HG02852 (cell line): ENCODE measurements around the gene IFNB1.

ENCODE experiments used
- ATAC-seq: cut with Tn5 transposase; IDR thresholded peaks from one replicate; pipeline ENCODE4 v1.9.1; 2021; ENCODE audit warnings: mild to moderate bottlenecking, moderate library complexity; ENCODE audit not compliant: unreplicated experiment

IFNB1 gene

DNA sequence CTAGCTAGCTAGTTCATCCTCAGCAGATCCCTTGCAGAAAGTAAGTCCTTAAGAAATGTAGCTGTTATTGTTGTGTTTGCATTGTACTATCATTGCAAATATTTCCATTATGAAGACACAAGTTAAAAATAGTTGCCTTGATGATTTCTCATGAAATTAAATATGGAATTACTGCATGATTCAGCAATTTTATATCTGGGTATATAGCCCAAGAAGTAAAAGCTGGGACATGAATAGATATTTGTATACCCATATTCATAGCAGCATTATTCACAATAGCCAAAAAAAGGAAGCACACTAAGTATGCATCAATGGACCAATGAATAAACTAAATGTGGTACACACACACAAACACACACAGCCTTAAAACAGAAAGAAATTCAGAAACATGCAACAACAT lies 6.8 kb downstream of the IFNB1 start:
- no peak for ATAC-seq

DNA sequence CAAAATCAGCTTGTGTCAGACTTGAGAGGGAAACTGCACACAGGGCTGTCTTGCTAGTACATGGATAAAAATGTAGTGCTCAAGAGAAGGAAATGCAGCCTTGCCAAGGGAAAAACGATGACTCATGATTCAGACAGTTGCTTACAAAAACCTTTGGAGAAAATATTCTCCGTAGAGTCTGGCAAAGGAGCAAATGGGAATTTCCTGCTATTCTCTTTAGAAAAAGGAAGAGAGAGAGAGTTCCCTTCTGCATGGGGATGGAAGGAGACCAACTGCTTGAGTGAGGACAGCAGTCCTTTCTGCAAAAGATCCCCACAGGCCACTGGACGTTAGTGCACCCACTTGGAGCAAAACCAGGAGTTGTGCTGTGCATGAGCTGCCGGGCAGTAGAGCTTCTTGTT lies 7.6 kb downstream of the IFNB1 start:
- ATAC-seq: no peak

- ATAC-seq: no peak
Measured at GRCh38 chr9:21060919-21061561, 16.7 kb downstream of the IFNB1 start.

- ATAC-seq: no peak
Measured at GRCh38 chr9:21056931-21057330, 20.8 kb downstream of the IFNB1 start.

DNA sequence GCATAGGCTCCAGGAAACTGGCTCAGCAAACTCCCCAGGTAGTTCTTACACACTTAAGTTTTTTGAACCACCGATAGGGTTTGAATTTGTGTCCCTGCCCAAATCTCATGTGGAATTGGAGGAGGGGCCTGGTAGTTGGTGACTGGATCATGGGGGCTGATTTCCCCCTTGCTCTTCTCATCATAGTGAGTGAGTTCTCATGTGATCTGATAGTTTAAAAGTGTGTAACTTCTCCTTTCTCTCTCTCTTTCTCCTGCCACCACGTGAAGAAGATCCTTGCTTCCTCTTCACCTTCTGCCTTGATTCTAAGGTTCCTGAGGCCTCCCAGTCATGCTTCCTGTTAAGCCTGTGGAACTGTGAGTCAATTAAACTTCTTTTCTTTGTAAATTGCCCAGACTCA lies 23.9 kb downstream of the IFNB1 start:
- no peak for ATAC-seq

DNA sequence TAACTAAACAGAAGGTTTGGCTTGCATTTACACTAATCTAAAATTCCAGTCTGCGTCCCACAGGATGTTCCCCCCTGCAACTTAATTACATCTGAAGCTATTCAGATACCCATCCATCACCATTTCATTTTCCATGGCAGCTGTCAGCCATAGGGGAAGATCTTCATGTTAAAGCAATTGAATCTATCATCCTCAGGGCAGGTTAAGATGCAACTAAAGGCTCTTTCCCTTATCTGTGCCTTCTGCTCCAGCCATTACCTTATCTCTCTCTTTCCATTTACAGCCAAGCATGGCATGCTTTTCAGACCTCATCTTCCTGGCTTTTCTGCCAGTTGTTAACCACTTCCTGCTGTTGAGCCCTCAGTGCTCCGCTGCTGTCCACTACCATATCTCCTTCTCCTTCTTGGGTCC lies 30.5 kb downstream of the IFNB1 start:
- no peak for ATAC-seq

- ATAC-seq: no peak
Measured at GRCh38 chr9:21043841-21044240, 33.9 kb downstream of the IFNB1 start.

DNA sequence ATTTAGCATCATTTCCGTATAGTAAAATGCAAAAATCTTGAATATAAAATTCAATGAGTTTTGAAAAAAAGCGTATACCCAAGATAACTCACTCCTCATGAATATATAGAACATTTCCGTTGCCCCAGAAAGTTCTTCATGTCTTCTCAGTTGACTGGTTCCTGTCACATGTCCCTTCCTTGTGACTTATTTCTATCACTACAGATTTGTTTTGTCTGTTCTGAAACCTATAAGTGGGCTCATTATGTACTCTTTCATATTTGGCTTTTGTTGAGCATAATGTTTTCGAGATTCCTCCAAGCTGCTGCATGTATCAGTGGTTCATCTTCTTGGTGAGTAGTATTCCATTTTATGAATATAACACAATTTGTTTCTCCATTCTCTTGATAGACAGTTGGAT lies 35.3 kb downstream of the IFNB1 start:
- ATAC-seq: no peak

DNA sequence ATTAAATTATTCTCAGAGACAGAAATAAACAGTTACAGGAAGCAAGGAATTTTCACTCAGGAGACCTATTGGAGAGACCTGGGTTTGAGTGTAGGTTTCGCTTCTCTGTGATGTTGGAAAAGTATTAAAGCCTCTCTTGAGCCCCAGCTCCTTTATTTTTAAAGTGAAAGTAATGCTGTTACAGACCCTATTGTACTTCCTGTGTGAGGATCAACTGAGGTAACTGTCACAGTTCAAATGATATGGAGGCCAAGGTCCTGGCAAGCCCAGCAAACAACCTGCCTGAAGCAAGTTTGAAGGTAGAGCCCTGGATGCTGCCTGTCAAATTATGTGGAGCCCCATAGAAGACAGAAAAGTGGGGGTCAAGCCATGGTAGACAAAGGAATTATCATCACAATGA lies 38.4 kb downstream of the IFNB1 start:
- ATAC-seq: no peak

GRCh38 chr9:21037278-21037677 lies 40.5 kb downstream of the IFNB1 start:
- no peak for ATAC-seq

GRCh38 chr9:21031808-21032183 lies 45.9 kb downstream of the IFNB1 start:
- ATAC-seq: no peak

DNA sequence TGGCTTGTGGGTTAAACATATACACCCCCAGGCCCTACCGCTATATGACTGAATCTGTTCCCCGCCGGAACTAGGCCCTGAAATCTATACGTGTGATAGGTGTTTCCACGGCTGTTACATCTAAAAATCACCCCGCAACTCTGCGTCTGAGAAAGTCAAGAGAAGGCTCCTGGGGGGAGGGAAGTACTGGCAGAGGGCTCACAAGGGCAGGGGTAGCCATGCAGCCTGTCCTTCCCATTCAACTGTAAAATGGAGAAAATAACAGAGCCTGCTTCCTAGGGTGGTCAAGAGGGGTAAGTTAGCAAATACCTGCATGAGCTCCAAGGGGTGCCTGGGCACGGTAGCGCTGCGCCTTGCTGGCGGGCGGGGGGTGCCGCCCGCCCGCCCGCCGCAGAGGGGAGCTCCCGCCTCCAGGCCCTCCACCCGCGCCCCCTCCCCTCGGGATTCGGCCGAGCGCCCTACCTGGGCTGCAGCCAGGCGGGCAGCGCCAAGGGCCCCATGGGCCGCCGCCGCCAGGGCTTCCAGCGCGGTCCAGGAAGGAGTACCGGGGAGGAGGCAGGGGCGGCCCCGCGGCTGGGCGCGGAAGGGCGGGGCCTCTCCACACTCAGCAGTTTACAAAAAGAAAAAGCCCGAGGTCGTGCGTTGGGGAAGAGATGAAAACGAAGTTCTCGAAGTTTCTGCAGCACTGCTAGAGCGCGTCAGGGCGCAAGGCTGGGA lies 46.5 kb downstream of the IFNB1 start, which contains the start of gene HACD4:
HACD4 (minus strand) TSS at position 550 of the 717 bp plus-strand sequence; CDS start at position 500, 50 bp downstream.
- ATAC-seq: peak; percentile 79

GRCh38 chr9:21030389-21031035 lies 47.2 kb downstream of the IFNB1 start:
- ATAC-seq: peak; percentile 85

DNA sequence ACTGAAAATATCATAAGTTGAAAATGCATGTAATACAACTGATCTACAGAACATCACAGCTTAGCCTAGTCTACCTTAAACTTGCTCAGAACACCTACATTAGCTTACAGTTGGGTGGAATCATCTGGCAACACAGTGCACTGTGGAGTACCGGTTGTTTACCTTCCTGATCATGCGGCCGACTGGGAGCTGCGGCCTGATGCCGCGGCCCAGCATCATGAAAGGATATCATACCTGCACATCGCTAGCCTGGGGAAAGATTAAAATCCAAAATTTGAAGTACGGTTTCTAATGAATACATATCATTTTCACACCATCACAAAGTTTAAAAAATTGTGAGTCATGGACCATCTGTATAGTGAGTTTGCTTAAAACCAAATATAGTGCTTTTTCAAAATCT lies 48.1 kb downstream of the IFNB1 start:
- no peak for ATAC-seq

DNA sequence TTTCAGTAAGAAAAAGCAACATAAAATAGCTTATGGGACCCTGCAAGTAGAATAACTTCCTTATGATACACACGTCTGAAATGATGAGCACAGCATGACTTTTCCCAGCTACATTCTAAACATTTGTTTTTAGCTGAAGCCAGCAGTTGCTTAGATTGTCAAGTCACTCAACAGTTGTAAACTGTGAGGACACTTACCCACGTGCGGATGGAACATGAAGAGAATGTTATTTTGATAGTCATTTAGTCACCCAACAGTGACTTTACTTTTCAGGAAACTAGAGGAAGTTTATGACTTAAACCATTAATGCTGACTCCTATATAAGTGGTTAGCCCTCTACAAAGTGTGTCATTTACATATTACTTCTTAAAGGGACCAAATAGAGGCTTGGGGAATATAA lies 49.3 kb downstream of the IFNB1 start:
- no peak for ATAC-seq

DNA sequence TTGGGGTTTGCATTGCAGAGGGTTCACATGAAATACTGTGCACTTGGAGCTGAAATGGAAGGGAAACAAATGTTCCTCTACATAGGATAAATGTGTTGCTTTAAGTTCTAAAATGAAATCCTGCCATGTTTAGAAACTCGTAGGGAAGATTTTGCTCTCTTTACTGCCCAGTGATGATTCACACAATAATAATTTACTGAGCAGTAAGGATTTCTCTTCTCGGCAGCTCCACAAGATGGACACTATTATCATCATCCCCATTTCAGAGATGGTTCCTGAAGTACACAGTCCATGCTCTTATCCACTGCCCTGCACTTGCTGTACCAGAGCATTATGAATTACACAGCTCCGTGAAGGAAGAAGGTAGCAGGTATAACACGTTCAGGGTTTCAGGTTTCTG lies 50.4 kb downstream of the IFNB1 start:
- no peak for ATAC-seq
